ENCODE measurements around the gene CHID1. TPM values are rescaled to one million over a fixed set of nuclear protein-coding genes. Genes with fewer than 3 reads are reported as not detected.

The CHID1 gene
- total RNA-seq, 1 donor from 2014 or later, result 74.6 TPM

GRCh38 chr11:828506-829175 lies 82.0 kb downstream of the CHID1 start:
- Histone ChIP-seq H3K4me3 (ENCODE audit: insufficient read depth, low read depth, low read length) (no peak overlapping the region), H3K4me1 (ENCODE audit: insufficient read depth, low read length) (peaks cover 42% of the 10 kb centered on the region), H3K27ac (ENCODE audit: low read depth, low read length) (no peak overlapping the region), H3K27me3 (ENCODE audit: insufficient read depth, low read length) (no peaks in the 10 kb centered on the region), H3K79me2 (ENCODE audit: insufficient read depth, low read length) (peaks cover 12% of the 10 kb centered on the region), H3K9ac (ENCODE audit: low read length) (peak overlapping the region; percentile 19), H2AFZ (ENCODE audit: low read depth, low read length) (peak overlapping the region; percentile 55), H3K4me2 (ENCODE audit: low read length) (peak overlapping the region; percentile 96), H3K9me3 (ENCODE audit: insufficient read depth, low read depth, low read length) (no peaks in the 10 kb centered on the region), H4K20me1 (ENCODE audit: insufficient read depth, low read length) (peaks cover 37% of the 10 kb centered on the region), H3K36me3 (ENCODE audit: insufficient read depth, low read length) (no peaks in the 10 kb centered on the region)
- Mint-ChIP-seq H3K27ac (ENCODE audit: unreplicated experiment) (no peak overlapping the region), H3K27me3 (ENCODE audit: low read depth, unreplicated experiment) (peaks cover 11% of the 10 kb centered on the region), H3K36me3 (ENCODE audit: low read depth, unreplicated experiment) (peaks cover 2% of the 10 kb centered on the region), H3K4me1 (ENCODE audit: low read depth, unreplicated experiment) (peaks cover 6% of the 10 kb centered on the region), H3K4me3 (ENCODE audit: unreplicated experiment) (no peak overlapping the region), H3K9me3 (ENCODE audit: unreplicated experiment) (no peaks in the 10 kb centered on the region)
- FAIRE-seq, result no peak
- TF ChIP-seq EZH2 (IDR thresholded peaks at IDR 0.05; ENCODE audit: insufficient read depth, low read length) (no peak), CTCF (IDR thresholded peaks at IDR 0.05; ENCODE audit: insufficient read depth, low read depth, low read length) (no peak)
- DNase-seq (ENCODE audit: low read depth), result no peak

GRCh38 chr11:827897-828192 lies 82.8 kb downstream of the CHID1 start, which contains the start of gene CRACR2B:
CRACR2B (plus strand) TSS chr11:827919; CDS start chr11:828608, 689 bp downstream.
- H3K9ac ChIP-seq (ENCODE audit: low read length), result no peak within 1 kb of the TSS
- H3K9me3 ChIP-seq (ENCODE audit: insufficient read depth, low read depth, low read length), result no peaks in the 10 kb centered on the region
- no peaks in the 10 kb centered on the region for H3K36me3 ChIP-seq (ENCODE audit: insufficient read depth, low read length)
- no peak within 1 kb of the TSS for H3K27ac ChIP-seq (ENCODE audit: low read depth, low read length)
- TF ChIP-seq EZH2 (IDR thresholded peaks at IDR 0.05; ENCODE audit: insufficient read depth, low read length), result no peak
- no peak for TF ChIP-seq CTCF (IDR thresholded peaks at IDR 0.05; ENCODE audit: insufficient read depth, low read depth, low read length)
- DNase-seq (ENCODE audit: low read depth) (no peak), FAIRE-seq (no peak)
- no peak within 1 kb of the TSS for H2AFZ ChIP-seq (ENCODE audit: low read depth, low read length)
- peaks cover 6% of the 10 kb centered on the region for H3K4me1 Mint-ChIP-seq (ENCODE audit: low read depth, unreplicated experiment)
- H3K4me3 ChIP-seq (ENCODE audit: insufficient read depth, low read depth, low read length), result no peak within 1 kb of the TSS
- no peak within 1 kb of the TSS for H3K27ac Mint-ChIP-seq (ENCODE audit: unreplicated experiment)
- no peaks in the 10 kb centered on the region for H3K27me3 ChIP-seq (ENCODE audit: insufficient read depth, low read length)
- H3K9me3 Mint-ChIP-seq (ENCODE audit: unreplicated experiment), result no peaks in the 10 kb centered on the region
- peak within 1 kb of the TSS; percentile 96 for H3K4me2 ChIP-seq (ENCODE audit: low read length)
- H3K36me3 Mint-ChIP-seq (ENCODE audit: low read depth, unreplicated experiment), result peaks cover 2% of the 10 kb centered on the region
- H3K4me3 Mint-ChIP-seq (ENCODE audit: unreplicated experiment), result peak within 1 kb of the TSS; percentile 54
- H3K79me2 ChIP-seq (ENCODE audit: insufficient read depth, low read length), result peaks cover 5% of the 10 kb centered on the region
- H3K4me1 ChIP-seq (ENCODE audit: insufficient read depth, low read length), result peaks cover 42% of the 10 kb centered on the region
- peaks cover 11% of the 10 kb centered on the region for H3K27me3 Mint-ChIP-seq (ENCODE audit: low read depth, unreplicated experiment)
- peaks cover 34% of the 10 kb centered on the region for H4K20me1 ChIP-seq (ENCODE audit: insufficient read depth, low read length)

All from astrocyte (in vitro differentiated cells and primary cell).